Fibroblast of skin of left biceps (primary cell): Measurements from ENCODE around the gene STMN3.
"Not testable (repeated sequence)": the region's sequence is repeated elsewhere in the genome, so short reads cannot be mapped to it uniquely, and the experiment has no call there.

ENCODE experiments used
- DNase-seq, 2 experiments: peaks; one replicate each; pipeline ENCODE4 v3.0.0-alpha.2; 2013; ENCODE audit warnings: low read depth in 2 of 2

The STMN3 gene

GRCh38 chr20:63635431-63636141 lies 17.6 kb downstream of the STMN3 start:
- DNase-seq, result no peak

- DNase-seq, result no peak
Observed at GRCh38 chr20:63633732-63634131, 19.5 kb downstream of the STMN3 start.

- DNase-seq, result not testable (repeated sequence)
Observed at GRCh38 chr20:63631426-63631825, 21.8 kb downstream of the STMN3 start.

GRCh38 chr20:63630956-63631355 lies 22.3 kb downstream of the STMN3 start:
- DNase-seq, result not testable (repeated sequence)

GRCh38 chr20:63628246-63628975 lies 24.8 kb downstream of the STMN3 start:
- peak in 1 of 2 experiments; percentile 35 for DNase-seq

- DNase-seq, result no peak
Observed at GRCh38 chr20:63627751-63628245, 25.4 kb downstream of the STMN3 start.

- DNase-seq, result peak in 1 of 2 experiments; percentile 83
Observed at GRCh38 chr20:63627129-63627750, 26.0 kb downstream of the STMN3 start.

- DNase-seq, result peak; percentile 40 to 83
Observed at GRCh38 chr20:63626424-63627128, 26.6 kb downstream of the STMN3 start, which contains the start of gene GMEB2. TSS of gene GMEB2 (minus strand) at chr20:63627101. CDS start at chr20:63619397, 7,704 bp downstream.

- DNase-seq, result no peak
Observed at GRCh38 chr20:63625771-63626423, 27.3 kb downstream of the STMN3 start.

GRCh38 chr20:63624486-63624885 lies 28.7 kb downstream of the STMN3 start:
- DNase-seq, result peak in 1 of 2 experiments; percentile 18

GRCh38 chr20:63622732-63623131 lies 30.5 kb downstream of the STMN3 start:
- no peak for DNase-seq

GRCh38 chr20:63622096-63622495 lies 31.1 kb downstream of the STMN3 start:
- no peak for DNase-seq

- DNase-seq, result no peak
Observed at GRCh38 chr20:63620991-63621390, 32.2 kb downstream of the STMN3 start.

- no peak for DNase-seq
Observed at GRCh38 chr20:63619505-63619904, 33.7 kb downstream of the STMN3 start.

- DNase-seq, result no peak
Observed at GRCh38 chr20:63619086-63619485, 34.1 kb downstream of the STMN3 start.

- DNase-seq, result no peak
Observed at GRCh38 chr20:63618291-63618980, 34.8 kb downstream of the STMN3 start.

GRCh38 chr20:63617876-63618265 lies 35.4 kb downstream of the STMN3 start:
- no peak for DNase-seq

GRCh38 chr20:63617092-63617875 lies 35.9 kb downstream of the STMN3 start:
- no peak for DNase-seq

GRCh38 chr20:63613863-63614594 lies 39.2 kb downstream of the STMN3 start:
- DNase-seq, result not testable (repeated sequence)
